Spleen (tissue), 11 donors: ENCODE results near the gene RORC. TPM values are rescaled to one million over a fixed set of nuclear protein-coding genes. Genes with fewer than 3 reads are reported as not detected.

Experiments
- DNase-seq: peaks from one replicate; pipeline ENCODE4 v3.0.0-alpha.2; 2020
- H3K27ac ChIP-seq, 8 donors: fragments of 200-600 bp; sonication (generic) in 7 of 8; 1 replicate in 4 of 8; 2 replicates in 4 of 8; pipeline versions ENCODE4 v1.5.0 to v1.8.0; 2016 to 2021; ENCODE audit warnings: inconsistent platforms in 4 of 8, mild to moderate bottlenecking in 4 of 8, moderate library complexity in 1 of 8
- H3K27me3 ChIP-seq, 7 donors: fragments of 200-600 bp; sonication (generic) in 6 of 7; replicated peaks in 1 of 7; 1 replicate in 4 of 7; 2 replicates in 3 of 7; pipeline versions ENCODE4 v1.5.0 to v1.8.0; 2016 to 2021; ENCODE audit warnings: inconsistent platforms in 3 of 7, mild to moderate bottlenecking in 1 of 7
- H3K36me3 ChIP-seq, 6 donors: fragments of 200-600 bp; sonication (generic) in 5 of 6; 1 replicate in 4 of 6; 2 replicates in 2 of 6; pipeline versions ENCODE4 v1.5.0 to v1.8.0; 2016 to 2021; ENCODE audit warnings: inconsistent platforms in 2 of 6
- H3K4me1 ChIP-seq, 6 donors: fragments of 200-600 bp; sonication (generic) in 5 of 6; 1 replicate in 3 of 6; 2 replicates in 3 of 6; pipeline versions ENCODE4 v1.5.0 to v1.8.0; 2016 to 2021; ENCODE audit warnings: inconsistent platforms in 3 of 6
- H3K4me3 ChIP-seq, 8 donors: fragments of 200-600 bp; sonication (generic) in 7 of 8; 1 replicate in 4 of 8; 2 replicates in 4 of 8; pipeline versions ENCODE4 v1.5.0 to v1.8.0; 2016 to 2021; ENCODE audit warnings: inconsistent platforms in 4 of 8, mild to moderate bottlenecking in 4 of 8, moderate library complexity in 2 of 8
- H3K9me3 ChIP-seq, 8 donors: fragments of 200-600 bp; sonication (generic) in 7 of 8; 1 replicate in 4 of 8; 2 replicates in 4 of 8; pipeline versions ENCODE4 v1.5.0 to v1.8.0; 2016 to 2021; ENCODE audit warnings: inconsistent platforms in 4 of 8
- POLR2A ChIP-seq, 3 donors: fragments of 450-650 bp; IDR thresholded peaks; one replicate each; pipeline ENCODE4 v1.5.1; 2017; ENCODE audit warnings: antibody characterized with exemption in 3 of 3, mild to moderate bottlenecking in 1 of 3
- POLR2AphosphoS5 ChIP-seq, 3 donors: sonication (generic); formaldehyde crosslinking; IDR thresholded peaks; one replicate each; pipeline ENCODE4 v1.5.1; 2017; ENCODE audit warnings: antibody characterized with exemption in 3 of 3
- WGBS, 5 donors: extraction: QIAGEN DNeasy Blood & Tissue Kit in 3 of 5; methylation state at CpG; one replicate each; pipeline versions ENCODE4 v1.1.5 to v1.1.7; 2013 to 2018; 5-methylcytosine and 5-hydroxymethylcytosine counted together
- intact Hi-C: fragments of 100-400 bp; cut with DNase I; formaldehyde crosslinking; loops from one replicate; pipeline ENCODE4 v1.15.0; 2023; ENCODE audit warnings: low total_unique reads
- polyA plus RNA-seq, 3 donors: library from polyadenylated mRNA; stranded (reverse); fragments of 200-250 nt; gene quantifications; one replicate each; pipeline ENCODE4 v1.2.1, GENCODE V29; 2013
- total RNA-seq, 7 donors: library from RNA; depleted of rRNA in 3 of 7; stranded (reverse); fragments of >200 nt in 3 of 7; fragmentation: NEBNext Ultra II Directional in 4 of 7; extraction: Animal tissue kit (Norgen Biotek cat#: 25700) in 4 of 7; gene quantifications; one replicate each; pipeline versions ENCODE4 v1.1.0 to v1.2.1, GENCODE V29; 2016 to 2021
- TF ChIP-seq, protein P1 (sequence below), 11 experiments: fragments of 200-600 bp in 7 of 11; fragments of 450-650 bp in 4 of 11; sonication (generic) in 4 of 11; IDR thresholded peaks in 8 of 11; conservative IDR thresholded peaks in 3 of 11; 1 replicate in 7 of 11; 2 replicates in 4 of 11; pipeline versions ENCODE4 v1.4.0 to v1.8.0; 2016 to 2021; ENCODE audit warnings: antibody characterized with exemption in 11 of 11, inconsistent platforms in 4 of 11, mild to moderate bottlenecking in 1 of 11
- donor health status: healthy with polysubstance abuse.
- donor health status: DM: no; HTN: no; CAD: no; lungs with moderate emphysema.
- donor health status: DM: no; HTN: no; CAD: no.
- donor health status: Bipolar disorder and iron deficiency.
- donor health status: healthy.
- donor health status: DM: no; HTN: no; CAD: no.
- donor health status: DM: yes; HTN: yes; CAD: no.

Gene RORC
- total and polyA plus RNA-seq, 10 donors: 0.14 to 4.1 (median 1.6) TPM

DNA sequence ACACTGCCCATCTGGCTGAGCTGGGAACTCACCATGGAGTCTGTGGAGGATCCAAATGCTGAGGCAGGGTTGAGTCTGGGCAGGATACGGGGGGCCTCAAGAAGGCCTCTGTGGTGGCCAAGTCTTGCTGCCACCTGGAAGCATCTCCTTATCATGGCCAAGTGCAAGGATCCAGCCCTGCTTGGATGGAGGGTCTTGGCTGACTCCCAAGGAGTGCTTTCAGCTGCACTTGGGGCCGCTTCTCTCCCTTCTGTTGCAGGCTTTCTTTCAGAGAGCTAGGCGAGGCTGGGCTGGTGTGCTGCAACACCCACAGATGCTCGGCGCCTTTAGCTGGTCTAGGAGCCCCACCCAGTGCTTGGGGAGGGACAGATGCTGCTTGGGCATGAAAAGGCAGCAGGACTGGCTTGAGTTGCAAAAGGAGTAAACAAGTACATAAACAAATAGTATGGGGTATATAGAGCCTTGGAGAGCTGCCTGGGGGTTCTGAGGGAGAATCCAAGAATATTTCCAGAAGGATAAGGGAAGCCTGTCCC, 21.9 kb upstream of the RORC start, which contains the start of gene THEM5:
Gene THEM5 (minus strand): TSS at position 302 of the 533 bp plus-strand sequence. CDS start 147 bp downstream, at position 155.
- Histone ChIP-seq H3K4me3 (no peak within 1 kb of the TSS), H3K27me3 (no peaks in the 10 kb centered on the region), H3K4me1 (peaks cover 0 to 8% (median 2%) of the 10 kb centered on the region in 6 donors), H3K27ac (no peak within 1 kb of the TSS), H3K9me3 (no peaks in the 10 kb centered on the region), H3K36me3 (no peaks in the 10 kb centered on the region)
- WGBS, 5 donors: 68 to 86% (median 79%) methylated on average over 3 to 5 of the region's 5 CpGs
- intact Hi-C loops: no loop called here
- DNase-seq: no peak
- TF ChIP-seq, protein P1, sequence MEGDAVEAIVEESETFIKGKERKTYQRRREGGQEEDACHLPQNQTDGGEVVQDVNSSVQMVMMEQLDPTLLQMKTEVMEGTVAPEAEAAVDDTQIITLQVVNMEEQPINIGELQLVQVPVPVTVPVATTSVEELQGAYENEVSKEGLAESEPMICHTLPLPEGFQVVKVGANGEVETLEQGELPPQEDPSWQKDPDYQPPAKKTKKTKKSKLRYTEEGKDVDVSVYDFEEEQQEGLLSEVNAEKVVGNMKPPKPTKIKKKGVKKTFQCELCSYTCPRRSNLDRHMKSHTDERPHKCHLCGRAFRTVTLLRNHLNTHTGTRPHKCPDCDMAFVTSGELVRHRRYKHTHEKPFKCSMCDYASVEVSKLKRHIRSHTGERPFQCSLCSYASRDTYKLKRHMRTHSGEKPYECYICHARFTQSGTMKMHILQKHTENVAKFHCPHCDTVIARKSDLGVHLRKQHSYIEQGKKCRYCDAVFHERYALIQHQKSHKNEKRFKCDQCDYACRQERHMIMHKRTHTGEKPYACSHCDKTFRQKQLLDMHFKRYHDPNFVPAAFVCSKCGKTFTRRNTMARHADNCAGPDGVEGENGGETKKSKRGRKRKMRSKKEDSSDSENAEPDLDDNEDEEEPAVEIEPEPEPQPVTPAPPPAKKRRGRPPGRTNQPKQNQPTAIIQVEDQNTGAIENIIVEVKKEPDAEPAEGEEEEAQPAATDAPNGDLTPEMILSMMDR (IDR thresholded peaks at IDR 0.05 in 8 of 11, conservative IDR thresholded peaks at IDR 0.05 in 3 of 11): no peak
- TF ChIP-seq POLR2AphosphoS5 (IDR thresholded peaks at IDR 0.05) (no peak), POLR2A (IDR thresholded peaks at IDR 0.05) (no peak)

DNA sequence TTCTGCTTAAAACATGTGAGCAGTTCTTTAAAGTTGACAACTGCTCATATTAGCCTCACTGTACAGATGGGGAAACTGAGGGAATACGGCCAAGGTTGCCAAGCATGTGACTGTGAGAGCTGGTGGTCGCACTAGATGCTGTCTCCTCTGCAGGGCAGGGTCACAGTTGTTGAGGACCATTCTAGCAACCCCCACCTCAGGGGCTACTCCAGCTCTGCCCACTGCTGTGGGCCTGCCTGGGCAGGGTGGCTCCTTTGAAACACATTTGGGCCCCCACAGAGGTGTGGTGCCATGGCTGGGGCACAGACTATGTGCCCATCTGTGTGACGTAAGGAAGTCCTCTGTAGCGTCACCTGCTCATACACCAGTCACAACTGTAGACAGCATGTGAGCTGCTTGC, 21.1 kb upstream of the RORC start:
- intact Hi-C loops: no loop called here
- 71 to 95% (median 90%) methylated on average over 2 to 4 of the region's 4 CpGs for WGBS, 5 donors
- H3K36me3 ChIP-seq: no peaks in the 10 kb centered on the region
- no peak for TF ChIP-seq POLR2AphosphoS5 (IDR thresholded peaks at IDR 0.05)
- TF ChIP-seq, protein P1 (IDR thresholded peaks at IDR 0.05 in 8 of 11, conservative IDR thresholded peaks at IDR 0.05 in 3 of 11): no peak
- TF ChIP-seq POLR2A (IDR thresholded peaks at IDR 0.05): no peak
- no peaks in the 10 kb centered on the region for H3K9me3 ChIP-seq
- no peak for DNase-seq
- H3K27me3 ChIP-seq: no peaks in the 10 kb centered on the region
- H3K4me3 ChIP-seq: no peak overlapping the region
- peaks cover 0 to 13% (median 6%) of the 10 kb centered on the region in 6 donors for H3K4me1 ChIP-seq
- H3K27ac ChIP-seq: no peak overlapping the region

- TF ChIP-seq POLR2A (IDR thresholded peaks at IDR 0.05) (no peak), POLR2AphosphoS5 (IDR thresholded peaks at IDR 0.05) (no peak)
- TF ChIP-seq, protein P1 (IDR thresholded peaks at IDR 0.05 in 8 of 11, conservative IDR thresholded peaks at IDR 0.05 in 3 of 11): no peak
- Histone ChIP-seq H3K27ac (no peak overlapping the region), H3K36me3 (no peaks in the 10 kb centered on the region), H3K4me3 (no peak overlapping the region), H3K4me1 (peaks cover 0 to 14% (median 6%) of the 10 kb centered on the region in 6 donors), H3K27me3 (no peaks in the 10 kb centered on the region), H3K9me3 (no peaks in the 10 kb centered on the region)
- WGBS, 5 donors: 83 to 95% (median 88%) methylated on average over 8 of the region's 8 CpGs
- no peak for DNase-seq
- intact Hi-C loops: no loop called here
These were observed 20.3 kb upstream of the RORC start for GRCh38 chr1:151851886-151852285.

GRCh38 chr1:151849871-151850270, 18.3 kb upstream of the RORC start:
- Histone ChIP-seq H3K4me3 (no peak overlapping the region), H3K27me3 (no peaks in the 10 kb centered on the region), H3K4me1 (peaks cover 0 to 14% (median 6%) of the 10 kb centered on the region in 6 donors), H3K9me3 (no peaks in the 10 kb centered on the region), H3K27ac (no peak overlapping the region), H3K36me3 (no peaks in the 10 kb centered on the region)
- TF ChIP-seq POLR2AphosphoS5 (IDR thresholded peaks at IDR 0.05): no peak
- TF ChIP-seq, protein P1 (IDR thresholded peaks at IDR 0.05 in 8 of 11, conservative IDR thresholded peaks at IDR 0.05 in 3 of 11): no peak
- TF ChIP-seq POLR2A (IDR thresholded peaks at IDR 0.05): no peak
- intact Hi-C loops: no loop called here
- DNase-seq: no peak
